HepG2 (cell line): ENCODE data around the gene FIBP. TPM values are rescaled to one million over a fixed set of nuclear protein-coding genes. Genes with fewer than 3 reads are reported as not detected.
A peak's percentile ranks its signal among the peaks of the same experiment; 100 is the strongest.

ENCODE experiments used
- ATAC-seq: fragments of 200-7000 bp; cut with Tn5 transposase; 3 replicates; pipeline ENCODE4 v1.9.1; 2020; ENCODE audit warnings: mild to moderate bottlenecking, moderate library complexity
- BruUV-seq: library from RNA; stranded (reverse); fragments of 400-500 nt; replicated peaks from 2 replicates; lab custom pipeline; 2021; lab: Mats Ljungman, UMichigan
- CTCF ChIA-PET: fragments of 300-600 bp; formaldehyde crosslinking; extraction: SDS; loops from one replicate; lab custom pipeline; 2021; ENCODE audit warnings: low total read pairs, inconsistent platforms, low intra/inter-chr PET ratio; lab: Yijun Ruan, JAX
- POLR2A ChIA-PET: fragments of 350-600 bp; sonication (Branson Sonifier 250); formaldehyde crosslinking; loops from one replicate; lab custom pipeline; 2020; ENCODE audit warnings: antibody characterized with exemption, inconsistent platforms; lab: Yijun Ruan, JAX
- DNase-seq: peaks from one replicate; pipeline ENCODE4 v3.0.0-alpha.2; 2015; ENCODE audit warnings: low spot score
- FAIRE-seq: peaks from 3 replicates; lab custom pipeline; 2011; peaks lifted over from hg19 to GRCh38; lab: Jason Lieb, UNC
- H2AFZ ChIP-seq: one replicate; pipeline ENCODE4 v1.6.1; 2011; ENCODE audit warnings: low read length, inconsistent platforms
- H3K27ac ChIP-seq: fragments of 300-600 bp; 3 replicates; pipeline ENCODE4 v1.8.0; 2011; ENCODE audit warnings: mixed run types, mild to moderate bottlenecking, mixed read lengths, low read length, inconsistent platforms; ENCODE audit not compliant: insufficient read depth; ENCODE audit errors: extremely low read length
- H3K27me3 ChIP-seq, 2 experiments: fragments of 200-600 bp in 1 of 2; 2 replicates in 1 of 2; 3 replicates in 1 of 2; pipeline versions ENCODE4 v1.6.0 to v1.8.0; 2011; ENCODE audit warnings: low read length in 2 of 2, mild to moderate bottlenecking in 2 of 2, moderate library complexity in 2 of 2, inconsistent platforms in 1 of 2; ENCODE audit not compliant: insufficient read depth in 2 of 2, control insufficient read depth in 1 of 2
- H3K36me3 ChIP-seq, 2 experiments: fragments of 200-600 bp in 1 of 2; replicated peaks in 1 of 2; 2 replicates in 1 of 2; 3 replicates in 1 of 2; pipeline versions ENCODE4 v1.5.1 to v1.8.0; 2011; ENCODE audit warnings: low read length in 2 of 2, inconsistent platforms in 1 of 2; ENCODE audit not compliant: insufficient read depth in 2 of 2, control insufficient read depth in 1 of 2
- H3K4me1 ChIP-seq: 2 replicates; pipeline ENCODE4 v1.5.1; 2012; ENCODE audit warnings: low read length, inconsistent platforms; ENCODE audit not compliant: insufficient read depth
- H3K4me2 ChIP-seq: 2 replicates; pipeline ENCODE4 v1.6.0; 2011; ENCODE audit warnings: low read depth, low read length, inconsistent platforms
- H3K4me3 ChIP-seq, 3 experiments: fragments of 200-600 bp in 1 of 3; sonication (generic), shearing (Covaris generic) in 1 of 3; replicated peaks in 1 of 3; 2 replicates each; pipeline ENCODE4 v1.5.1; 2011 to 2016; ENCODE audit warnings: low read length in 3 of 3, inconsistent platforms in 2 of 3, low read depth in 2 of 3, mild to moderate bottlenecking in 2 of 3, control low read depth in 1 of 3, mixed read lengths in 1 of 3; ENCODE audit not compliant: insufficient read depth in 1 of 3
- H3K79me2 ChIP-seq: one replicate; pipeline ENCODE4 v1.6.1; 2011; ENCODE audit warnings: low read length, inconsistent platforms; ENCODE audit not compliant: insufficient read depth
- H3K9ac ChIP-seq: 2 replicates; pipeline ENCODE4 v1.6.0; 2011; ENCODE audit warnings: mild to moderate bottlenecking, low read depth, low read length, inconsistent platforms; ENCODE audit not compliant: insufficient read depth
- H3K9me3 ChIP-seq: 2 replicates; pipeline ENCODE4 v1.5.1; 2012; ENCODE audit warnings: mild to moderate bottlenecking, low read length
- H4K20me1 ChIP-seq: 2 replicates; pipeline ENCODE4 v1.6.0; 2011; ENCODE audit warnings: inconsistent platforms, mild to moderate bottlenecking, low read length, moderate library complexity; ENCODE audit not compliant: insufficient read depth
- CHCHD3 ChIP-seq: sonication (generic); formaldehyde crosslinking; IDR thresholded peaks from 2 replicates; pipeline ENCODE4 v1.8.0; 2022; ENCODE audit warnings: mild to moderate bottlenecking, missing genetic modification reagents, moderate library complexity
- LCORL ChIP-seq, 2 experiments: fragments of 450-650 bp in 1 of 2; sonication (generic) in 1 of 2; formaldehyde crosslinking in 1 of 2; IDR thresholded peaks; 2 replicates each; pipeline versions ENCODE4 v1.5.0 to v1.6.1; 2017 to 2020; ENCODE audit warnings: antibody characterized with exemption in 1 of 2, missing genetic modification reagents in 1 of 2
- SRY ChIP-seq: sonication (generic); formaldehyde crosslinking; IDR thresholded peaks from 2 replicates; pipeline ENCODE4 v1.8.0; 2022; ENCODE audit warnings: mild to moderate bottlenecking, missing genetic modification reagents
- STAT5B ChIP-seq: sonication (generic); formaldehyde crosslinking; IDR thresholded peaks from 2 replicates; pipeline ENCODE4 v1.4.0; 2020; ENCODE audit warnings: missing genetic modification reagents
- TCF12 ChIP-seq, 2 experiments: fragments of 450-650 bp in 1 of 2; sonication (generic) in 1 of 2; formaldehyde crosslinking in 1 of 2; IDR thresholded peaks; 2 replicates each; pipeline versions ENCODE4 v1.6.1 to v1.8.0; 2017 to 2022; ENCODE audit warnings: antibody characterized with exemption in 1 of 2, mild to moderate bottlenecking in 1 of 2, missing genetic modification reagents in 1 of 2, moderate library complexity in 1 of 2
- ZNF724P ChIP-seq: sonication (generic); formaldehyde crosslinking; IDR thresholded peaks from 2 replicates; pipeline ENCODE4 v1.8.0; 2022; ENCODE audit warnings: missing genetic modification reagents, borderline replicate concordance
- WGBS: methylation state at CpG from one replicate; pipeline ENCODE4 v1.1.6; 2017; ENCODE audit warnings: low lambda C conversion rate; 5-methylcytosine and 5-hydroxymethylcytosine counted together
- in situ Hi-C: cut with HindIII; loops from 2 replicates; pipeline ENCODE4 v1.10.0; 2017; ENCODE audit warnings: low pct_unique_long_range_greater_than_20kb; ENCODE audit not compliant: extremely low pct_ligation_motif_present
- intact Hi-C: fragments of 100-400 bp; cut with micrococcal nuclease; formaldehyde crosslinking; loops from one replicate; pipeline ENCODE4 v1.10.0; 2022; ENCODE audit not compliant: unreplicated experiment
- polyA plus RNA-seq, 8 experiments: library from polyadenylated mRNA; depleted of rRNA in 3 of 8; stranded (reverse) in 7 of 8; unstranded in 1 of 8; fragments of >200 nt; fragmentation: Illumina TruSeq in 4 of 8; extraction: Trizol in 4 of 8; gene quantifications; 2 replicates each; pipeline versions ENCODE4 v1.2.1 to v1.2.3, GENCODE V29; 2011 to 2016; ENCODE audit warnings: low read depth in 4 of 8, missing spikeins in 1 of 8, mixed read lengths in 1 of 8; ENCODE audit not compliant: insufficient read depth in 1 of 8
- total RNA-seq, 5 experiments: library from RNA; depleted of rRNA; stranded (reverse); fragments of >200 nt; fragmentation: Illumina TruSeq; extraction: Trizol; gene quantifications; 2 replicates each; pipeline ENCODE4 v1.2.3, GENCODE V29; 2016; ENCODE audit warnings: low read depth in 1 of 5
- TF ChIP-seq, protein P1 (sequence below): sonication (generic); formaldehyde crosslinking; conservative IDR thresholded peaks from 2 replicates; pipeline ENCODE4 v1.8.0; 2022; ENCODE audit warnings: missing genetic modification reagents

The FIBP gene
- total and polyA plus RNA-seq, 2 of the 13 experiments (the other 11 are each of a cell fraction or from before 2014, with no cell fraction given) = 42.9 to 62.1 TPM

DNA sequence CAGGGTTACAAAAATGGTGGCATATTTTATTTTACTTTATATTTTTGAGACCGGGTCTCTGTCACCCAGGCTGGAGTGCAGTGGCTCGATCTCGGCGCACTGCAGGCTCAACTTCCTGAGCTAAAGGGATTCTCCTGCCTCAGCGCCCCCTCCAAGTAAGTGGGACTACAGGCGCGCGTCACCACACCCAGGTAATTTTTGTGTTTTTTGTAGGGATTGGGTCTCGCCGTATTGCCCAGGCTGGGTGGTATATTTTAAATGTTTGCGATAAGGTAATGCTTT is 12.6 kb upstream of the FIBP start:
- Histone ChIP-seq H3K27ac (no peak overlapping the region), H3K27me3 (no peaks in the 10 kb centered on the region; a peak in 1 of 5 replicates), H4K20me1 (no peaks in the 10 kb centered on the region), H3K4me3 (no peak overlapping the region; a peak in 1 of 6 replicates), H2AFZ (no peak overlapping the region), H3K4me1 (peaks cover 55% of the 10 kb centered on the region), H3K9ac (no peak overlapping the region), H3K4me2 (peak overlapping the region; percentile 93), H3K79me2 (peaks cover 28% of the 10 kb centered on the region), H3K36me3 (peaks cover 6 to 12% of the 10 kb centered on the region in 2 experiments; a peak in 4 of 5 replicates), H3K9me3 (no peaks in the 10 kb centered on the region)
- no peak for DNase-seq
- BruUV-seq = TSS peak; percentile 71
- intact Hi-C loops (no loop called here), in situ Hi-C loops (no loop called here)
- WGBS = 77% methylated on average over 11 of the region's 11 CpGs
- no peak for ATAC-seq
- ChIA-PET POLR2A (interaction anchor here (1.0 to 6.2 kb wide), 7 partner anchors 8 to 46 kb away, joined by 3 to 95 read pairs (median 6); partner anchors contain the start of genes C11orf68, CCDC85B, CFL1 and FIBP), CTCF (interaction anchor here (1.6 kb wide), 1 partner anchor 16 kb away, joined by 3 read pairs; no protein-coding TSS in a partner anchor)
- TF ChIP-seq TCF12 (IDR thresholded peaks at IDR 0.05) (no peak), TCF12 (CRISPR knock-in tag; IDR thresholded peaks at IDR 0.05) (no peak), STAT5B (CRISPR knock-in tag) (no peak), LCORL (IDR thresholded peaks at IDR 0.05) (no peak), LCORL (CRISPR knock-in tag; IDR thresholded peaks at IDR 0.05) (no peak), ZNF724P (CRISPR knock-in tag) (no peak), CHCHD3 (CRISPR knock-in tag) (no peak), SRY (0 out of 2 replicates have a peak, but pooled peaks have one; percentile 3)
- TF ChIP-seq, protein P1, sequence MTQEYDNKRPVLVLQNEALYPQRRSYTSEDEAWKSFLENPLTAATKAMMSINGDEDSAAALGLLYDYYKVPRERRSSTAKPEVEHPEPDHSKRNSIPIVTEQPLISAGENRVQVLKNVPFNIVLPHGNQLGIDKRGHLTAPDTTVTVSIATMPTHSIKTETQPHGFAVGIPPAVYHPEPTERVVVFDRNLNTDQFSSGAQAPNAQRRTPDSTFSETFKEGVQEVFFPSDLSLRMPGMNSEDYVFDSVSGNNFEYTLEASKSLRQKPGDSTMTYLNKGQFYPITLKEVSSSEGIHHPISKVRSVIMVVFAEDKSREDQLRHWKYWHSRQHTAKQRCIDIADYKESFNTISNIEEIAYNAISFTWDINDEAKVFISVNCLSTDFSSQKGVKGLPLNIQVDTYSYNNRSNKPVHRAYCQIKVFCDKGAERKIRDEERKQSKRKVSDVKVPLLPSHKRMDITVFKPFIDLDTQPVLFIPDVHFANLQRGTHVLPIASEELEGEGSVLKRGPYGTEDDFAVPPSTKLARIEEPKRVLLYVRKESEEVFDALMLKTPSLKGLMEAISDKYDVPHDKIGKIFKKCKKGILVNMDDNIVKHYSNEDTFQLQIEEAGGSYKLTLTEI (CRISPR knock-in tag) = no peak
- no peak for FAIRE-seq
